Epidermal melanocyte (primary cell): ENCODE results near the gene IKBKG.
"Not testable (repeated sequence)": the region's sequence is repeated elsewhere in the genome, so short reads cannot be mapped to it uniquely, and the experiment has no call there.

Source experiments
- DNase-seq: peaks from one replicate; pipeline ENCODE4 v3.0.0; 2011; ENCODE audit warnings: low spot score; ENCODE audit not compliant: insufficient read length

The IKBKG gene

DNA sequence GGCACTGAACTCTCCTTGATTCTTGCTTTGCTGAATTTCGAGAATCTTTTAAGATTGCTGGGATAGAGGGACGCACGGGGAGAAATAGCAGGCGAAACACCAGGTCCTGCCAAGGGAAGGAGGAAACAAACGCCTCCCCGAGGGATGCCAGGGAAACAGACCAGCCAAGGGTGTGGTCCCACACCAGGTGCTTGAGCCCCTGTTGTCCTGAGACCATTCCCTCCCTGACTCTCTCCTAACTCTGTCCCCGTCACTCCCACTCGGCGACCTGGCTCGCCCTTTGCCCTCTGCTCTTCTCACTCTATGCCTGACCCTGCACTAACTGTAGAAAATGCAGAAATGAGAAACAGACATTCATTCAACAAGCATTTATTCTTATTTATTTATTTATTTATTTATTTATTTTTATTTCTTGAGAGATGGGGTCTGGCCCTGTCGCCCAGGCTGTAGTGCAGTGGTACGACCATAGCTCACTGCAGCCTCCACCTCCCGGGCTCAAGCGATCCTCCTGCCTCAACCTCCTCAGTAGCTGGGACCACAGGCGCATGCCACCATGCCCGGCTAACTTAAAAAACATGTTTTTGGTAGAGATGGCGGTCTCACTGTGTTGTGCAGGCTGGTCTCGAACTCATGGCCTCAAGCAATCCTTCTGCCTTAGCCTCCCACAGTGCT is 55.5 kb downstream of the IKBKG start:
- DNase-seq: no peak

GRCh38 chrX:154603438-154604430 is 56.3 kb downstream of the IKBKG start:
- no peak for DNase-seq

GRCh38 chrX:154605566-154605965 is 58.1 kb downstream of the IKBKG start:
- DNase-seq: no peak

GRCh38 chrX:154607370-154607769 is 60.0 kb downstream of the IKBKG start:
- DNase-seq: no peak

- DNase-seq: not testable (repeated sequence)
These were observed 60.6 kb downstream of the IKBKG start for GRCh38 chrX:154607976-154608375.

DNA sequence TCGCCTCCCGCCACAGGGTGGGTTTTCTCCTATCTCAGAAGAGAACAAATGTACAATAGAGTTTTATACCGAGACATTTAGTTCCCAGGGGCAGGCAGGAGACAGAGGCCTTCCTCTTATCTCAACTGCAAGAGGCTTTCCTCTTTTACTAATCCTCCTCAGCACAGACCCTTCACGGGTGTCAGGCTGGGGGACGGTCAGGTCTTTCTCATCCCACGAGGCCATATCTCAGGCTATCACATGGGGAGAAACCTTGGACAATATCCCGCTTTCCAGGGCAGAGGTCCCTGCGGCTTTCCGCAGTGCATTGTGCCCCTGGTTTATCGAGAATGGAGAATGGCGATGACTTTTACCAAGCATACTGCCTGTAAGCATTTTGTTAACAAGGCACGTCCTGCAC is 61.4 kb downstream of the IKBKG start:
- DNase-seq: not testable (repeated sequence)

DNA sequence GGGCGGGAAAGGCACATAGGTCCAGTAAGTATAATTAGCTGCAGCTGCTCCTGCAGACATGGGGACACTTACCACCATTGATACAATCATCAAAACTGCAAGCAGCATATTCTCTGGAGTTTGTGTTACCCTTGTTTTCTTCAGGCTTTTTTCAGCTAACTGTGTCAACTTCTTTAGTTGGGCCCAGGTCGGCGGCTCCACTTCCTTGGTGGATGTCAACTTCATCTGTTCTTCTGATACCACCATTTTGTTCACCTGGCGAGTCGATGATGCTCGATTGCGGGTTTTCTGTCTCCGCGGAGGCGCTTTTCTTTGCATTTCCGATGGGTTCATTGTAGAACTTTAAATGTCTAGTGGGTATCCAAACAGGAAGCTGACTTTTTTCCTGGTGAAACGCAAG is 63.7 kb downstream of the IKBKG start:
- not testable (repeated sequence) for DNase-seq

DNA sequence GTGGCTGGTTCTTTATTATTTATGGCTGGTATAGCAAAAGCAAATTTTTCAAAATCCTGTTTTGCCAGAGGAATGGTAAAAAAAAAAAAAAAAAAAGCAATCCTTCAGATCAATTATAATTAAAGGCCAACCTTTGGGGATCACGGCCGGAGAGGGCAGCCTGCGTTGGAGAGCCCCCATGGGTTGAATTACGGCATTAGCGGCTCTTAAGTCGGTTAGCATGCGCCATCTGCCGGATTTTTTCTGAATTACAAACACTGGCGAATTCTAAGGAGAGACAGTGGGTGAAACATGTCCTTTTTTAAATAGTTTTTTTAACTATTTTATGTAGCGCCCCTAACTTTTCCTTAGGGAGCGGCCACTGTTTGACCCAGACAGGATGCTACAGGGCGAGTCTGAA is 66.2 kb downstream of the IKBKG start:
- DNase-seq: not testable (repeated sequence)
